Psoas muscle (tissue), 8 donors: ENCODE measurements around the gene IFITM2. TPM values are rescaled to one million over a fixed set of nuclear protein-coding genes. Genes with fewer than 3 reads are reported as not detected.

Experiments
- ATAC-seq, 4 donors: fragments of 200-7000 bp; cut with Tn5 transposase; one replicate each; pipeline ENCODE4 v1.9.1; 2020; ENCODE audit warnings: moderate library complexity in 3 of 4, mild to moderate bottlenecking in 2 of 4
- DNase-seq, 2 donors: peaks; one replicate each; pipeline ENCODE4 v3.0.0-alpha.2; 2020
- H3K27ac ChIP-seq: fragments of 200-600 bp; one replicate; pipeline ENCODE4 v1.8.0; 2022
- H3K27me3 ChIP-seq, 3 donors: fragments of 200-600 bp in 1 of 3; one replicate each; pipeline versions ENCODE4 v1.6.1 to v1.8.0; 2013 to 2022; ENCODE audit warnings: low read length in 2 of 3, mild to moderate bottlenecking in 2 of 3, moderate library complexity in 1 of 3; ENCODE audit not compliant: insufficient read depth in 3 of 3
- H3K36me3 ChIP-seq, 2 donors: fragments of 200-600 bp in 1 of 2; one replicate each; pipeline versions ENCODE4 v1.6.1 to v1.8.0; 2013 to 2022; ENCODE audit warnings: low read depth in 1 of 2, mild to moderate bottlenecking in 1 of 2, moderate library complexity in 1 of 2; ENCODE audit not compliant: insufficient read depth in 1 of 2
- H3K4me1 ChIP-seq: fragments of 200-600 bp; one replicate; pipeline ENCODE4 v1.8.0; 2022
- H3K4me3 ChIP-seq: fragments of 200-600 bp; one replicate; pipeline ENCODE4 v1.8.0; 2022; ENCODE audit warnings: mild to moderate bottlenecking
- H3K9me3 ChIP-seq: fragments of 200-600 bp; one replicate; pipeline ENCODE4 v1.8.0; 2022
- CTCF ChIP-seq: fragments of 200-600 bp; IDR thresholded peaks from one replicate; pipeline ENCODE4 v1.8.0; 2022; ENCODE audit warnings: antibody characterized with exemption
- WGBS, 3 donors: extraction: QIAGEN DNeasy Blood & Tissue Kit; methylation state at CpG; one replicate each; pipeline versions ENCODE4 v1.1.6 to v1.1.7; 2013; 5-methylcytosine and 5-hydroxymethylcytosine counted together
- intact Hi-C, 2 donors: fragments of 100-400 bp; cut with DNase I; formaldehyde crosslinking; loops; one replicate each; pipeline versions ENCODE4 v1.11.0 to v1.14.2; 2022
- polyA plus RNA-seq, 3 donors: library from polyadenylated mRNA; stranded (reverse); fragments of 200-250 nt; gene quantifications; one replicate each; pipeline ENCODE4 v1.2.3, GENCODE V29; 2013
- total RNA-seq, 4 donors: library from RNA; stranded (reverse); fragmentation: NEBNext Ultra II Directional in 2 of 4; extraction: Animal tissue kit (Norgen Biotek cat#: 25700) in 2 of 4; gene quantifications; one replicate each; pipeline versions ENCODE4 v1.2.1 to v1.2.4, GENCODE V29; 2021 to 2023
- donor health status: healthy with polysubstance abuse.
- donor health status: DM: no; HTN: no; CAD: no; lungs with moderate emphysema.
- donor health status: Bipolar disorder and iron deficiency.
- donor health status: healthy.
- donor health status: DM: yes; HTN: yes; CAD: no.
- donor health status: DM: no; HTN: no; CAD: no.
- donor health status: DM: no; HTN: no; CAD: no.
- donor health status: DM: yes; HTN: yes; CAD: no.

IFITM2 gene
- total and polyA plus RNA-seq, 7 donors = 109 to 371 (median 138) TPM

GRCh38 chr11:339963-340362, 32.3 kb downstream of the IFITM2 start:
- no peak overlapping the region for H3K27ac ChIP-seq
- TF ChIP-seq CTCF = no peak
- H3K4me3 ChIP-seq = no peak overlapping the region
- H3K27me3 ChIP-seq = peaks cover 0 to 17% (median 0%) of the 10 kb centered on the region in 3 donors
- H3K4me1 ChIP-seq = peaks cover 8% of the 10 kb centered on the region
- H3K36me3 ChIP-seq = no peaks in the 10 kb centered on the region
- intact Hi-C loops = no loop called here
- ATAC-seq (no peak), DNase-seq (no peak)
- H3K9me3 ChIP-seq = no peaks in the 10 kb centered on the region
- WGBS, 3 donors = 94 to 99% (median 97%) methylated on average over 2 of the region's 2 CpGs

- peaks cover 0 to 17% (median 0%) of the 10 kb centered on the region in 3 donors for H3K27me3 ChIP-seq
- 69 to 81% (median 80%) methylated on average over 5 of the region's 5 CpGs for WGBS, 3 donors
- no peak for DNase-seq
- H3K36me3 ChIP-seq = no peaks in the 10 kb centered on the region
- ATAC-seq = no peak
- intact Hi-C loops = no loop called here
- TF ChIP-seq CTCF = no peak
- peaks cover 8% of the 10 kb centered on the region for H3K4me1 ChIP-seq
- no peak overlapping the region for H3K27ac ChIP-seq
- no peak overlapping the region for H3K4me3 ChIP-seq
- no peaks in the 10 kb centered on the region for H3K9me3 ChIP-seq
Measured at GRCh38 chr11:340539-341512, 33.2 kb downstream of the IFITM2 start.

- Histone ChIP-seq H3K9me3 (no peaks in the 10 kb centered on the region), H3K27ac (peak overlapping the region; percentile 36), H3K4me3 (no peak overlapping the region), H3K4me1 (no peaks in the 10 kb centered on the region), H3K36me3 (no peaks in the 10 kb centered on the region), H3K27me3 (peaks cover 0 to 16% (median 0%) of the 10 kb centered on the region in 3 donors)
- intact Hi-C loops = no loop called here
- DNase-seq = no peak
- 59 to 62% (median 59%) methylated on average over 3 of the region's 3 CpGs for WGBS, 3 donors
- TF ChIP-seq CTCF = no peak
- no peak for ATAC-seq
Measured at GRCh38 chr11:342328-342727, 34.7 kb downstream of the IFITM2 start.

GRCh38 chr11:344836-345578, 37.4 kb downstream of the IFITM2 start:
- 88 to 94% (median 89%) methylated on average over 11 of the region's 11 CpGs for WGBS, 3 donors
- Histone ChIP-seq H3K36me3 (no peaks in the 10 kb centered on the region), H3K4me1 (no peaks in the 10 kb centered on the region), H3K4me3 (no peak overlapping the region), H3K9me3 (no peaks in the 10 kb centered on the region), H3K27ac (no peak overlapping the region), H3K27me3 (no peaks in the 10 kb centered on the region)
- intact Hi-C loops = no loop called here
- TF ChIP-seq CTCF = no peak
- no peak for DNase-seq
- ATAC-seq = no peak
